K562 (cell line): ENCODE measurements around the gene ANGEL2. TPM values are rescaled to one million over a fixed set of nuclear protein-coding genes. Genes with fewer than 3 reads are reported as not detected.

Source experiments
- BHLHE40 ChIP-seq: IDR thresholded peaks from 2 replicates; pipeline ENCODE4 v1.6.1; 2011; ENCODE audit warnings: low read length, improper control_type of control experiment
- DEAF1 ChIP-seq: fragments of 450-650 bp; formaldehyde crosslinking; IDR thresholded peaks from 2 replicates; pipeline ENCODE4 v1.4.0; 2020; ENCODE audit warnings: mild to moderate bottlenecking, moderate library complexity
- ELF2 ChIP-seq: fragments of 250-450 bp; sonication (Bioruptor Pico); IDR thresholded peaks from 2 replicates; pipeline ENCODE4 v1.5.0; 2021; ENCODE audit warnings: mild to moderate bottlenecking
- ERF ChIP-seq: fragments of 450-650 bp; formaldehyde crosslinking; IDR thresholded peaks from 2 replicates; pipeline ENCODE4 v1.4.0; 2020; ENCODE audit warnings: mild to moderate bottlenecking, mixed read lengths
- FOSL1 ChIP-seq: fragments of 200-800 bp; sonication (Bioruptor generic); conservative IDR thresholded peaks from 2 replicates; pipeline ENCODE4 v1.6.1; 2016; ENCODE audit warnings: missing genetic modification characterization, missing compliant biosample characterization
- GTF2F1 ChIP-seq: IDR thresholded peaks from 2 replicates; pipeline ENCODE4 v1.6.1; 2011; ENCODE audit warnings: low read depth, low read length, improper control_type of control experiment
- HMGN3 ChIP-seq: IDR thresholded peaks from 2 replicates; pipeline ENCODE4 v1.6.1; 2011; ENCODE audit warnings: borderline replicate concordance, low read depth, mild to moderate bottlenecking, mixed read lengths, low read length; ENCODE audit not compliant: insufficient read length; ENCODE audit errors: extremely low read depth
- HOXB6 ChIP-seq: fragments of 250-450 bp; sonication (Bioruptor Pico); IDR thresholded peaks from 2 replicates; pipeline ENCODE4 v1.5.1; 2022; ENCODE audit warnings: mild to moderate bottlenecking, borderline replicate concordance
- KAT7 ChIP-seq: sonication (generic); formaldehyde crosslinking; IDR thresholded peaks from 2 replicates; pipeline ENCODE4 v1.8.0; 2022; ENCODE audit warnings: missing genetic modification reagents, mild to moderate bottlenecking, borderline replicate concordance
- MLLT1 ChIP-seq, 2 experiments: fragments of 450-650 bp; IDR thresholded peaks; 2 replicates each; pipeline ENCODE4 v1.6.1; 2016
- NFRKB ChIP-seq: fragments of 450-650 bp; IDR thresholded peaks from 2 replicates; pipeline ENCODE4 v1.6.1; 2016; ENCODE audit warnings: low read depth
- NFYB ChIP-seq: IDR thresholded peaks from 2 replicates; pipeline ENCODE4 v1.6.1; 2011; ENCODE audit warnings: mild to moderate bottlenecking, moderate library complexity; ENCODE audit not compliant: insufficient read length; ENCODE audit errors: extremely low read depth
- NUFIP1 ChIP-seq: fragments of 450-650 bp; IDR thresholded peaks from 2 replicates; pipeline ENCODE4 v1.6.1; 2018; ENCODE audit not compliant: partially characterized antibody
- PHF20 ChIP-seq: fragments of 450-650 bp; IDR thresholded peaks from 2 replicates; pipeline ENCODE4 v1.6.1; 2018; ENCODE audit not compliant: partially characterized antibody
- POU5F1 ChIP-seq: fragments of 150-350 bp; IDR thresholded peaks from 2 replicates; pipeline ENCODE4 v1.6.1; 2014; ENCODE audit warnings: borderline replicate concordance, low read length, low read depth, mild to moderate bottlenecking; ENCODE audit not compliant: partially characterized antibody
- RBFOX2 ChIP-seq: fragments of 200-400 bp; formaldehyde crosslinking; IDR thresholded peaks from 2 replicates; pipeline ENCODE4 v1.6.1; 2017; ENCODE audit warnings: low read depth, mild to moderate bottlenecking, low read length, moderate library complexity
- RBM14 ChIP-seq: fragments of 200-400 bp; formaldehyde crosslinking; IDR thresholded peaks from 2 replicates; pipeline ENCODE4 v1.6.1; 2018; ENCODE audit warnings: low read depth, mild to moderate bottlenecking, low read length, moderate library complexity, borderline replicate concordance; ENCODE audit not compliant: insufficient read depth
- STAT5B ChIP-seq: fragments of 250-450 bp; sonication (Bioruptor Pico); IDR thresholded peaks from 2 replicates; pipeline ENCODE4 v1.8.0; 2021; ENCODE audit warnings: mild to moderate bottlenecking, inconsistent platforms
- TARDBP ChIP-seq: fragments of 450-650 bp; IDR thresholded peaks from 2 replicates; pipeline ENCODE4 v1.6.1; 2016
- TGIF2 ChIP-seq: sonication (generic); formaldehyde crosslinking; IDR thresholded peaks from 2 replicates; pipeline ENCODE4 v1.8.1; 2022; ENCODE audit warnings: mild to moderate bottlenecking, missing genetic modification reagents, moderate library complexity
- ZNF436 ChIP-seq: fragments of 250-450, 450-650 bp; sonication (Bioruptor Pico); formaldehyde crosslinking; IDR thresholded peaks from 2 replicates; pipeline ENCODE4 v1.7.0; 2020; ENCODE audit warnings: mild to moderate bottlenecking
- ZSCAN29 ChIP-seq: fragments of 450-650 bp; IDR thresholded peaks from 2 replicates; pipeline ENCODE4 v1.6.1; 2017
- polyA plus RNA-seq, 8 experiments: library from polyadenylated mRNA; depleted of rRNA in 4 of 8; stranded (reverse) in 5 of 8; unstranded in 3 of 8; fragments of >200 nt; fragmentation: Nextera tagmentation in 2 of 8; fragmentation: Illumina TruSeq in 1 of 8; extraction: Ambion mirVana in 2 of 8; extraction: Trizol in 1 of 8; gene quantifications; 2 replicates each; pipeline versions ENCODE4 v1.2.1 to v1.2.3, GENCODE V29; 2011 to 2014; ENCODE audit warnings: inconsistent platforms in 1 of 8, missing spikeins in 1 of 8
- total RNA-seq, 7 experiments: library from RNA; depleted of rRNA in 6 of 7; stranded (reverse); fragments of >200 nt in 6 of 7; fragmentation: Illumina TruSeq in 2 of 7; extraction: Trizol in 2 of 7; gene quantifications; 2 replicates each; pipeline versions ENCODE4 v1.2.1 to v1.2.3, GENCODE V29; 2011 to 2021; ENCODE audit warnings: low replicate concordance in 1 of 7
- TF ChIP-seq, protein P1 (sequence below): fragments of 250-450 bp; sonication (Bioruptor Pico); IDR thresholded peaks from 2 replicates; pipeline ENCODE4 v1.4.0; 2020; ENCODE audit warnings: mild to moderate bottlenecking, moderate library complexity
- TF ChIP-seq, protein P2 (sequence below): fragments of 250-450 bp; sonication (Bioruptor Pico); IDR thresholded peaks from 2 replicates; pipeline ENCODE4 v1.6.1; 2021; ENCODE audit warnings: mild to moderate bottlenecking
- TF ChIP-seq, protein P3 (sequence below): fragments of 450-650 bp; IDR thresholded peaks from one replicate; pipeline ENCODE4 v1.6.1; 2018; ENCODE audit warnings: mild to moderate bottlenecking, moderate library complexity; ENCODE audit not compliant: partially characterized antibody

The ANGEL2 gene
- total and polyA plus RNA-seq, 9 of the 15 experiments (the other 6 are each of a cell fraction or from before 2014, with no cell fraction given): 6.8 to 34.6 (median 26.2) TPM

DNA sequence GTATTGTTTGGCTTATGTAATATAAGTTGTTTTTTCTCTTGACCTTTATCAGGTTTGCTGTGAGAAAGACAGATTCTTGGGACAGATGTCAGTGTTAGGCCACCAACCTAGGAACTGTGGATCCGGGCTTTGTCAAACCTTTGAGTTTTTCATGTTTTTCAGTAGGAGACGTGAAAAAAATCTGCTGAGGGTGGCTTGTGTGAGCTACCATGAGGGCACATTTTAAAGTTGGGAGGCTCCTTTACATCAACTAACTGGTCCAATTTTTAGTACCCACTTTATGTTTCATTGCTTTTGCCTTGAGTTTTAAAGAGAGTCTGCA is 36.2 kb upstream of the ANGEL2 start (continued):
- TF ChIP-seq DEAF1 (CRISPR knock-in tag) (peak; percentile 26; the same call in 1 of the 2 replicates), TARDBP (no peak), STAT5B (CRISPR knock-in tag) (no peak), HMGN3 (no peak), PHF20 (no peak), NFRKB (no peak), ZNF436 (no peak), FOSL1 (tag) (peak; percentile 54; the same call in 1 of the 2 replicates), GTF2F1 (no peak), RBFOX2 (no peak), HOXB6 (CRISPR knock-in tag) (no peak), NFYB (no peak), BHLHE40 (no peak), MLLT1 (IDR thresholded peaks at IDR 0.05) (no peak; a peak in 1 of 4 replicates), KAT7 (CRISPR knock-in tag) (no peak), NUFIP1 (no peak), TGIF2 (CRISPR knock-in tag) (no peak), ELF2 (CRISPR knock-in tag) (no peak), ERF (0 out of 2 replicates have a peak, but pooled peaks have one; percentile 17), ZSCAN29 (no peak), RBM14 (no peak), POU5F1 (no peak)
- TF ChIP-seq, protein P1, sequence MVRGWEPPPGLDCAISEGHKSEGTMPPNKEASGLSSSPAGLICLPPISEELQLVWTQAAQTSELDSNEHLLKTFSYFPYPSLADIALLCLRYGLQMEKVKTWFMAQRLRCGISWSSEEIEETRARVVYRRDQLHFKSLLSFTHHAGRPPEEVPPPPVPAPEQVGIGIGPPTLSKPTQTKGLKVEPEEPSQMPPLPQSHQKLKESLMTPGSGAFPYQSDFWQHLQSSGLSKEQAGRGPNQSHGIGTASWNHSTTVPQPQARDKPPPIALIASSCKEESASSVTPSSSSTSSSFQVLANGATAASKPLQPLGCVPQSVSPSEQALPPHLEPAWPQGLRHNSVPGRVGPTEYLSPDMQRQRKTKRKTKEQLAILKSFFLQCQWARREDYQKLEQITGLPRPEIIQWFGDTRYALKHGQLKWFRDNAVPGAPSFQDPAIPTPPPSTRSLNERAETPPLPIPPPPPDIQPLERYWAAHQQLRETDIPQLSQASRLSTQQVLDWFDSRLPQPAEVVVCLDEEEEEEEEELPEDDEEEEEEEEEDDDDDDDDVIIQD (CRISPR knock-in tag): no peak
- TF ChIP-seq, protein P2, sequence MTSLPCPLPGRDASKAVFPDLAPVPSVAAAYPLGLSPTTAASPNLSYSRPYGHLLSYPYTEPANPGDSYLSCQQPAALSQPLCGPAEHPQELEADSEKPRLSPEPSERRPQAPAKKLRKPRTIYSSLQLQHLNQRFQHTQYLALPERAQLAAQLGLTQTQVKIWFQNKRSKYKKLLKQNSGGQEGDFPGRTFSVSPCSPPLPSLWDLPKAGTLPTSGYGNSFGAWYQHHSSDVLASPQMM: no peak
- TF ChIP-seq, protein P3, sequence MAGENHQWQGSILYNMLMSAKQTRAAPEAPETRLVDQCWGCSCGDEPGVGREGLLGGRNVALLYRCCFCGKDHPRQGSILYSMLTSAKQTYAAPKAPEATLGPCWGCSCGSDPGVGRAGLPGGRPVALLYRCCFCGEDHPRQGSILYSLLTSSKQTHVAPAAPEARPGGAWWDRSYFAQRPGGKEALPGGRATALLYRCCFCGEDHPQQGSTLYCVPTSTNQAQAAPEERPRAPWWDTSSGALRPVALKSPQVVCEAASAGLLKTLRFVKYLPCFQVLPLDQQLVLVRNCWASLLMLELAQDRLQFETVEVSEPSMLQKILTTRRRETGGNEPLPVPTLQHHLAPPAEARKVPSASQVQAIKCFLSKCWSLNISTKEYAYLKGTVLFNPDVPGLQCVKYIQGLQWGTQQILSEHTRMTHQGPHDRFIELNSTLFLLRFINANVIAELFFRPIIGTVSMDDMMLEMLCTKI: no peak
